DMS53 (cell line): ENCODE results near the gene GBP3.
"Not testable (repeated sequence)": the region's sequence is repeated elsewhere in the genome, so short reads cannot be mapped to it uniquely, and the experiment has no call there.

Experiments used
- DNase-seq: peaks from one replicate; lab custom pipeline; 2025; lab: John Stamatoyannopoulos, UW

Gene GBP3

DNA sequence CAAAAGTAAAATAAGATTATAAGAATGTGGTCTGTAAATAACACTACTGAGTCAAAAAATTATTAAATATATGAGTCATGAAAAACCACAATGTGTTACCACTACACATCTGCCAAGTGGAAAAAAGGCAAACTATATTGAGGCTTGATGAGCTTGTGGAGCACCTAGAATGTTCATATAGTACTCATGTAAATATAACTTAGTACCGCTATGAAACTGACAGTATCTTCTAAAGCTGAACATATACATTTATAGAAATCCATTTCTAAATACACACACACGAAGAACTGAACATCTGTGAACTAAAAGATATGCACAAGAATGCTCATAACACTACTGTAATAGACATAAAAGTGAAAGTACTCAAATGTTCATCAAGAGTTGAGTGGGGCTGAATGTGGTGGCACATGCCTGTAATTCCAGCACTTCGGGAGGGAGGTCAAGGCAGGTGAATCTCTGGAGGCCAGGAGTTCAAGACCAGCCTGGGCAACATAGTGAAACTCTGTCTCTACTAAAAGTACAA is 18.5 kb upstream of the GBP3 start:
- no peak for DNase-seq

DNA sequence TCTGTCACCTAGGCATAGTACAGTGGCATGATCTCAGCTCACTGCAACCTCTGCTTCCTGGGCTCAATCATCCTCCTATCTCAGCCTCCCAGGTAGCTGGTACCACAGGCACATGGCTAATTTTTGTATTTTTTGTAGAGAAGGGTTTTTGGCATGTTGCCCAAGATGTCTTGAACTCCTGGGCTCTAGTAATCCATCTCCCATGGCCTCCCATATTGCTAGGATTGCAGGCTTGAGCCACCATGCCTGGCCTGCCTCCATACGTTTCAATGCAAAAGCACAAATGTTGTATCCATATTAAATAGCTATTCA is 17.6 kb upstream of the GBP3 start:
- DNase-seq: no peak

DNA sequence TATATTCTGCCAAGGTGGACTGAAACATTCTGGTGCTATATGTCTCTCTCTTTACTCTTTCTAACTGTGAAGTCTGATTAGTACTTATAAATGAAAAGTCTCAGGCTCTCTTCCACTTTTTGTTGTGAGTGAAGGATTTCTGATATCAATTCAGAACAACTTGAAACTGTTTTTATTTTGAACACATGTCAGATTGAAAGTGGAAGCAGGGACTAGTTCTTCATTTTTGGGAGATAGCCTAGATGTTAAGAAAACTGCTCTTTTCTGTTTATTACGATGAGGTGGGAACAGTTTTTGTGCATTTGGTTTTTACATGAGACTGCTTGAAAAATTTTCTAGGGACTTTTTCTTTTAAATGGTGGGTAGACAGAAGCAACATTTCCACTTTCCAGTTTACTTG is 14.5 kb upstream of the GBP3 start:
- no peak for DNase-seq

DNA sequence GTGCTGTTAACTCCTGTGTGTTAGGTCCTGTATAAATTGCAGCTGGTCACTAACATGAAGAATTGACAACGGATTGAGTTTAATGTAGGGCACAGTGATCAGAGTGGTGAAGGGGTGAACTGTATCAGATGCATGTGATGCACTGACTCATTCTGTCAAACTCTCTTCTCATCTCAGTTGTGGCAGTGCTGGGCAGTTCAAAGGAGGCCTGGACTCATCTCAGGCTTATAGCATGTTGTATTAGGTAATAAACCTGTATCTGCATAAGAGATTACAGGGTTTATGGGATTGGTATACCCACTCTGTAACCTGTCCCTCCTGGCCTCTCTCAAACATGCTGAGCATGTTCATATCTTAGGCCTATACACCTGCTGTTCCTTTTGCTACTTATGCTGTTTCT is 12.4 kb upstream of the GBP3 start:
- no peak for DNase-seq

DNA sequence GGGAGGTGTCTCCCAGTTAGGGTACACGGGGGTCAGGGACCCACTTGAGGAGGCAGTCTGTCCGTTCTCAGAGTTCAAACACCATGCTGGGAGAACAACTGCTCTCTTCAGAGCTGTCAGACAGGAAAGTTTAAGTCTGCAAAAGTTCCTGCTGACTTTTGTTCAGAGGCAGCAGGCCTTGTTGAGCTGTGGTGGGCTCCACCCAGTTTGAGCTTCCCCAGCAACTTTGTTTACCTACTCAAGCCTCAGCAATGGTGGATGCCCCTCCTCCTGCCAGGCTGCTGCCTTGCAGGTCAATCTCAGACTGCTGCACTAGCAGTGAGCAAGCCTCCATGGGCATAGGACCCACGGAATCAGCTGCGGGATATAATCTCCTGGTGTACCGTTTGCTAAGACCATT is 11.3 kb upstream of the GBP3 start:
- DNase-seq: not testable (repeated sequence)

DNA sequence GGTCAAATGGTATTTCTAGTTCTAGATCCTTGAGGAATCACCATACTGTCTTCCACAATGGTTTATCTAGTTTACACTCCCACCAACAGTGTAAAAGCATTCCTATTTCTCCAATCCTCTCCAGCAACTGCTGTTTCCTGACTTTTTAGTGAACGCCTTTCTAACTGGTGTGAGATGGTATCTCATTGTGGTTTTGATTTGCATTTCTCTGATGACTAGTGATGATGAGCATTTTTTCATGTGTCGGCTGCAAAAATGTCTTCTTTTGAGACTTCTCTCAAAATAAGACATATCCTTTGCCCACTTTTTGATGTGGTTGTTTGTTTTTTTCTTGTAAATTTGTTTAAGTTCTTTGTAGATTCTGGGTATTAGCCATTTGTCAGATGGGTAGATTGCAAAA is 6.4 kb upstream of the GBP3 start:
- DNase-seq: not testable (repeated sequence)

DNA sequence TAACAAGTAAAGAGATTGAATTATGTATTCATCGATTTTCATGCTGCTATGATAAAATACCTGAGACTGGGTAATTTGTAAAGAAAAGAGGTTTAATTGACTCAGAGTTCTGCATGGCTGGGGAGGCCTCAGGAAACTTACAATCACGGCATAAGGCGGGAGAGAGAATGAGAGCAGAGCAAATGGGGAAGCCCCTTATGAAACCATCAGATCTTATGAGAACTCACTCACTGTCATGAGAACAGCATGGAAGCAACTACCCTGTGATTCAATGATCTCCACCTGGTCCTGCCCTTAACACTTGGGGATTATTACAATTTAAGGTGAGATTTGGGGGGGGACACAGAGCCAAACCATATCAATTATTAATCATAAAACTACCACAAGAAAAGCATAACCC is 3.3 kb upstream of the GBP3 start:
- no peak for DNase-seq

DNA sequence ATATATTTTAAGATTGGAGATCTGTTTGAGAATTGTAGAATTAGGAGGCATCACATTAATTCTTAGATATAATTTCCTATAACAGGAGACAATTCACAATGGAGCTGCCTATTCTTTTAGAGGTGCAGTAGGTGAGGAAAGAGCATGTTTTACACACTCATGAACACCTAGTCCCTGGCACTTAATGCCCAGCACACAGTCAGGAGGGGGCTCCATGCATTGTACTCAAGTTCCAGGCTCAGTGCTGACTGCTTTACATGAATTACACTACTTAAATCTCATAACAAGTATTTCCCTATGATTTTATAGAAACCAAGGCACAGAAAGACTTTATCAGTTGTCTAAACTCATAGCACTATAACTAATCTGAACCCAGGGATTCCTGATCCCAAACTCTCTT is 360 bp upstream of the GBP3 start:
- no peak for DNase-seq

DNA sequence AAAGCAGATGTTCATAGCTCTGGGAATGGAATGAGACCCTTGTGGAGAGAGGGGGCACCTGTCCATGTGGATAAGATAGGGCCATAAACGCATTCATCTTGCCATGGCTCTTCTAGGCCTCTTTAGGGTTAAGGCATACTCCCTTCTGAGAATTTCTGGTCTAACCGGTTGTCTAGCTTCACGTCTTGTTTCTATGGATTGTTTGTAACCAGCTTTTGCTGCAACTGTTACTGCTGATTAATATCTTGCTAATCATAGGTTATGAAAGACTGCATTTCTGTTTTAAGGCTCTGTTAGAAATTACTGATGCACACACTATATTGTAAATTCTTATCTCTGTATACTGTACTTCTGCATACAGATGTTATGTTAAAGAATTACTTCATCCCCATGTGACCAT is 4.3 kb downstream of the GBP3 start:
- not testable (repeated sequence) for DNase-seq

DNA sequence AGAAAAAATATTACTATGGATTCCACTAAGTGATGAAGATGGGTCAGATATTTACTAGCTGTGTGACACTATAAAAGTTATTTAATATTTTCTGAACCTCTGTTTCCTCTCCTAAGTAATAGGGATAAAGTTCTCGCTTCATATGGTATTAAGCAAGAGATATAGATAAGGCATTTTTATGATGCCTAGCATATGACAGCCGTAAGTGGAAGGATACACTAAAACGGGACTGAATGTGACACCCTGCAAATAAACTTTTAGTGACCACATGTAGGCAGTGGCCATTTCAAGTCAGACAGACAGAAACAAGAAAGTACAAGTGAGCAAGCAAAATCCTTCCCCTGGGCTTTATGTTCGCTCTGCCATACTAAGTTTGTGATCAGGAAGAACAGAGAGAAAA is 14.2 kb downstream of the GBP3 start:
- DNase-seq: no peak

DNA sequence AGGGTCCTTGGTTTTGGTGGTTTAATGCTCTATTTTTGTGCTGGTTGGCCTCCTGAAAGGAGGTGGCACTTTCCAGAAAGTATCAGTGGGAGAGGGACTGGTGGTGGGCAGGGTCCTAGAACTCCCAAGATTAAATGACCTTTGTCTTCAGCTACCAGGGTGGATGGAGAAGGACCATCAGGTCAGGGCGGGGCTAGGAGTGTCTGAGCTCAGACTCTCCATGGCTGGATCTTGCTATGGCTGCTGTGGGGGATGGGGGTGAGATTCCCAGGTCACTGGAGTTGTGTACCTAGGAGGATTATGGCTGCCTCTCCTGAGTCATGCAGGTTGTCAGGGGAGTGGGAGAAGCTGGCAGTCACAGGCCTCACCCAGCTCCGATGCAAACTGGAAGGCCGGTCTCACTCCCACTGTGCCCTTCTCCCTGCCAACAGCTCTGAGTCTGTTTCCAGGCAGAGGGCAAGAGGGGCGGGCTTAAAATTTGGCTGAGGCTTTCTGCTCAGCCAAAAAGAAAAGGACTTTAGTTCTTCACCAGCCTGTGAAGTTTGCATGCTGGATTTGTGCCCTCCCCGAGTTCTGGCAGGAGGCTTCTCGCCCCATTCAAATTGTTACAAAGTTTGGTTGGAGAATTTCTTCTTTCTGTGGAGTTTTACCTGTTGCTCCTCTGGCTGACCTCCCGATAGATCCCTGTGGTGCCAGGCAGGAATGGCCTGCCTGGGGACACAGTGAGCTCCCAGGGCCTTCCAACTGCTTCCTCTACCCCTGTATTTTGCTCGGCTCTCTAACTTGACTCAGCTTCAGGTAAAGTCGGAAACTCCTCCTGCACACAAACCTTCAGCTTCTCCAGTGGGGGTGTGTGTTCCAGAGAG is 17.1 kb downstream of the GBP3 start:
- DNase-seq: no peak

DNA sequence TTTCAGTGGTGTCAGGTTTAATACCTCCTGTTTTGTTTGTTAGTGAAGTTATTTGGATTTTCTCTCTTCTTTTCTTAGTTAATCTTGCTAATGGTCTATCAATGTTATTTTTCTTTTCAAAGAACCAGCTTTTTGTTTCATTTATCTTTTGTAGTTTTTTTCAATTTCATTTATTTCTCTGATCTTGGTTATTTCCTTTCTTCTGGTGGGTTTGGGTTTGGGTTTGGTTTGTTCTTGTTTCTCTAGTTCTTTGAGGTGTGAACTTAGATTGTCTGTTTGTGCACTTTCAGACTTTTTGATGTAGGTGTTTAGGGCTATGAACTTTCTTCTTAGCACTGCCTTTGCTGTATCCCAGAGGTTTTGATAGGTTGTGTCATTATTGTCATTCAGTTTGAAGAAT is 20.5 kb downstream of the GBP3 start:
- DNase-seq: not testable (repeated sequence)

DNA sequence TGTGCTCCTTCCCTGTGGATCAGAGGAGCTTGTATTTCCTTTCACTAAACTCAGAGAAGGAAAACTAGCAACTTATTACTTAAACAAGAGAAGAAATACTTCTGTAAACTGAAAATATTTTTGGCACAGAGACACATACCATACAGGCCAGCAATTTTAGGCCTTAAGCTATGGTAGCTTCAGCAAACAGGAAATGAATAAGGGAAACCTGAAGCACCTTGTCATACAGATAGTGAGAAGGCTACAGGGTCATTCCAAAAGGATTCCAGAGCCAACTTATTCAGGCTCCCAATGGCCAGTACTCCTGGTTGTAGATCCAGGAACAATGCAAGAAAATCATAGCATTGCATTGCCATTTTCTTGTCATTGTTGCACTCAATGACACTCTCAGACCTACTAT is 21.2 kb downstream of the GBP3 start:
- peak; percentile 47 for DNase-seq

DNA sequence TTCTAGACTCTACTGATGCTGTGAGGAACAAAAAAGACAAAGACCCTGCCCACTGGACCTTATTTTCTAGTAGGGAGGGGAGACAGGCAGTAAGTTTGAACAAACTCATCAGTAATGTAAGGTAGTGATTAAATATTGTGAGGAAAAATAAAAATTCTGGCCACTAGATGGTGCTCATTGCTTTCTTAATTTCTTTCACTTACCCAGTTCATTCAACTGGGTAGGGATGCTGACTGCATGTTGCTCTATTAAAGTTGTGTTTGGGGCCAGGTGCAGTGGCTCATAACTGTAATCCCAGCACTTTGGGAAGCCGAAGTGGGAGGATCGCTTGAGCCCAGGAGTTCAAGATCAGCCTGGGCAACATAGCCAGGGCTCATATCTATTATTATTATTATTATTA is 23.9 kb downstream of the GBP3 start:
- DNase-seq: peak; percentile 89

DNA sequence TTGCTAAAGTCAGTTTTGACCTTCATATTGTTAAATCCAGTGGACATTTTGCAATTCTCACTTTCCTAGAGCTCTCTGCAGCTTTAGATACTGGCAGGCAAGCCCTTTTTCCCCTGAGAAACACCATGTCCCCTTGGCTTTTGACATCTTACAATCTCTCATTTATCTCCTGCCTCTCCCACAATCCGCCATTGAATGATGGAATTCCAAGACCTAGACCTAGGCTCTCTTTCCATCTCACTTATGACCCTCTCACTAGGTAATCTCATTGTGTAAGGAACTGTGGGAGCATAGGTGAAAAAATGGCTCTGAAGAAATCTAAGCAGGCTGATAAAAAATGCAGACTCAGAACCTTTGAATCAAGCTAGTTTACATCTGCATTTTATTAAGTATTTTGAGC is 32.2 kb downstream of the GBP3 start:
- DNase-seq: no peak

DNA sequence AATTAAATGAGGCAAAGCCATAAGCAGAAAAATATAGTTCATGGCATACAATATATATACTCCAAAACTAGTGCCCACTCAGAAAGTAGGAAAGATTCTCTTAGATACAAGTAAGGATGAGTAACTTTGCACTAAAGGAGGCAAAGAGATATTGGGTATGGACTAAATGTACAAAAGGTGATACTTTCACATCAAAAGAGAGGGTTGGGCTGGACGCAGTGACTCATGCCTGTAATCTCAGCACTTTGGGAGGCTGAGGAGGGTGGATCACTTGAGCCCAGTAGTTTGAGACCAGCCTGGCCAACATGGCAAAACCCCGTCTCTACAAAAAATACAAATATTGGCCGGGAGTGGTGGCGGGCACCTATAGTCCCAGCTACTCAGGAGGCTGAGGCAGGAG is 37.0 kb downstream of the GBP3 start:
- DNase-seq: no peak

DNA sequence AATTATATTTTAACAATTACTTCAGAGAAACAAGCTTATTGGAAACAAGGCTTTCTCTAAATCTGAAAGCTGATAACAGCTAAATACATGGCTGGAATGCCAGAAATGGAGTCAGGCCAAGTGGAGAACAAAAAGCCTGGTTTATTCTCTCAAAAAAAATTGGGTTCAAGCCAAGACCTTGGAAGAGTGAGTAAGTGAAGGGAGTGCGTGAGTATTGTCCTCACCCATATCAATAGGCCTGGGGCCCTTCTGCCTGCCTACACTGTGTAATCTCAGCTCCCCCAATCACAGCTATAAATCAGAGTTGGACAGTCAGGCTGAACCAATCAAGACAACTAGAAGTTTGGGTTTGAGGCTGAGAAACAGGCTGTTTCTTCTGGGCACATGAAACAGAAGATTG is 37.6 kb downstream of the GBP3 start:
- DNase-seq: peak; percentile 25

DNA sequence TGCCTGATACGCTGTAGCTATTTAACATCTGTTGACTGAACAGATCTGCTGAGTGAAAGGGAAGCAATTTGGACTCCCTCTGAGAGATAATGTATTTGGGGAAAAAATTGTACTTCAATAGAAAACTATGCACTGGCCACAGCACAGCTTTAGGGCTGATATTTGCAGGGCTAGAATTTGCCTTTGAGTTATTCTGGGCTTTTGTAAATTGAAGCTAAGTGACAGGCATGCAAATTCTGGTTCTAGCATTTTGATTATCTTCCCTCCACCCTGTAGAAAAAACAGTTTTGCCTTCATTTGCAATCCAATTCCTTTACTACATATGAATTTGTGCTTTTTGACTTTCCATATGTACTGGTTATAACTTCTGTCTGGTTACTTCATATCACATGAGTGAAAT is 38.1 kb downstream of the GBP3 start:
- no peak for DNase-seq

DNA sequence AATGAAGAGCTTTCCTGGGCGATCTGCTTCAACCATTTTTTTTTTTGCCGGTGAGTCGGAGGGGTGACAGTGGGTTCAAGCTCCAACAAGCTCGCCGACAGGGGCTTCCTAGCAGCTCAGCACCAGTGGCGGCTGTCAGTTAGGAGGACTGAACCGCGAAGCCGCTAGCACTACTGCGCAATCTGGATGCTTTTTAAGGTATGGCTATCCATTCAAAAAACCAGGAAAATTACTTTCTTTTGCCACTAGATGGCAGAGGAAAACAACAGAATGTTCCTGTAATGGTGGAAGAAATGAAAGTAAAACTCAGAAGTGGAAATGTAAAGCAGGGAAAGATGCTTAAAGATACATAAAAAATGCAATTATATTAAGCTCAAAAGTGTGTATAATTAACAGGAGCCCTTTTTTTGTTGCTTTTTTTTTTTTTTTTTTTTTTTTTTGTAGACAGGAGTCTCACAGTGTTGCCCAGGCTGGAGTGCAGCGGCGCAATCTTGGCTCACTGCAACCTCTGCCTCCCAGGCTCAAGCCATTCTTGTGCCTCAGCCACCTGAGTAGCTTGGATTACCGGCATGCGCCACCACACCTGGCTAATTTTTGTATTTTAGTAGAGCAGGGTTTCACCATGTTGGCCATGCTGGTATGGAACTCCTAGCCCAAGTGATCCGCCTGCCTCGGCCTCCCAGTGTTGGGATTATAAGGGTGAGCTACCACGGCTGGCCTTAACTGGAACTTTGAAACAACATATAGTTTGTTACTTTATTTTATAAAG is 38.7 kb downstream of the GBP3 start:
- peak; percentile 89 for DNase-seq

DNA sequence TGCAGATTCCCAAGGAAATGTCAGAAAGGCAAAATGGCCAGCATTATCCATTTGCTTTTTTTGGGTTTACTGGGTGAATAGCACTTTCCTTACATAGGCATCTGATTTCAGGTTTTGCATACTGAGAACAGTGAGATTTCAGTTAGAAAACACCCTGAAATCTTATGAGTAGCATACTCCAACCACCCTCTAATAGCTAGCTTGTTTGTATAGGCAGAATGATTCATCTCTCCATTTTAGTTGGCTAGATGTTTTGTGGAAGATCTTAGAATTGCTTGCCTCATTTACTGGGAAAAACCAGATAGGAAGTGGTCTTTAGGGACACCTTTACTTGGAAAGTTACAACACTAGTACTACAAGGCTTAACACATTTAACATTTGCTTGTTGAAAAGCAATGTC is 40.6 kb downstream of the GBP3 start:
- no peak for DNase-seq

DNA sequence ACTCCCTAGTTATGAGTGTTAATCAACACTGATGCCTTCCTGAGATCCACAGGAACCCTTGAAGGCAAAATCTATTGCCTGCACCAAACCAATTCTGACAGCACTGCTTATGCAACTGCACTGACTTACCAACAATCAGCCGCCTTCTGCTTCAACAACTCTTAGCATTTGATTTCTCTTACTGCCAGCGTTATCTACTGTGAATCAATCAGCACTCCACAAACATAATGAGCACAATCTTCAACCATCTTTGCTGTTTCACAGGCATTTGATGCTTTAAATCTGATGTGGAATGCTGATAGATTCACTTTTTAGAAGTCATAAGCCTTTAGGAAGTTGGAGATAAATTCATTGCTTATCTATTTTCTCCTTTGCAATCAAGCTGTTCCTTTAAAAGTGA is 41.2 kb downstream of the GBP3 start:
- DNase-seq: not testable (repeated sequence)

DNA sequence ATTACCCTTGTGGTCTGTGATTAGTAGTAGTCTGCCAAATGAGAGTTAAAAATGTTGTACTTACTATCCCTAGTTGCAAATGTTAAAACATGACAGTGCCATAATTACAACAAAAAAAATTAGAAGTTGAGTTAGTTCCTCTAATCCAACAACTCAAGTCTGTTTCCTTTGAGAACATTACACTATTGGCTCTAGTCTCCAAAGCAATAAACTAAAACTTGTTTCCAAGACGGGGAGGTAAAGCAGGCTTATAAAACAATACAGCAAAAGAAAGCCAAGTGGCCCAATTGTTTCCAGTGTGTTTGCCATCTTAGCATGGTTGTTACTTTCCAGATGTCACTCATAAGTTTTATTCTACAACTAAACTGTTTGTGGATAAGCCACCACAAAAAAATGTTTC is 41.8 kb downstream of the GBP3 start:
- DNase-seq: no peak

DNA sequence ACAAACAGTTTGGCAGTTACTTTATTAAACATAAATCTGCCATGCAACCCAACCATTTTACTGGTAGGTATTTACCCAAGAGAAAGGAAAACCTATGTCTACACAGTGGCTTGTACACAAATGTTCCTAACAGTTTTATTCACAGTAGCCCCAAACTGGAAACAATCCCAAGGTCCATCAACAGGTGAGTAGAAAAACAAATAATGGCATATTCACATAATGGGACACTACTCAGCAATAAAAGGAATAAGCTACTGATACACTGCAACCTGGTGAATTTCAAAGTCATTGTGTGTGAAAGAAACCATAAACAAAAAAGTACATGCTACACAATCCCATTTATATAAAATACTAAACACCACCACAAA is 42.9 kb downstream of the GBP3 start:
- DNase-seq: no peak
